Activated CD4-positive, CD25-positive, alpha-beta regulatory T cell treated with anti-CD3 and anti-CD28 coated beads, Interleukin-2, amount 50 U/mL, for 72 hours (primary cell): Measurements from ENCODE around the gene PAM.

Source experiments
- DNase-seq: peaks from one replicate; pipeline ENCODE4 v3.0.0; 2021

PAM gene

GRCh38 chr5:102782217-102782872, 27.2 kb downstream of the PAM start:
- DNase-seq = no peak

- DNase-seq = no peak
These were observed 32.0 kb downstream of the PAM start for GRCh38 chr5:102787134-102787533.

GRCh38 chr5:102788788-102789187, 33.7 kb downstream of the PAM start:
- no peak for DNase-seq

GRCh38 chr5:102789469-102789868, 34.4 kb downstream of the PAM start:
- DNase-seq = no peak

- DNase-seq = no peak
These were observed 35.6 kb downstream of the PAM start for GRCh38 chr5:102790748-102791147.

- DNase-seq = no peak
These were observed 37.6 kb downstream of the PAM start for GRCh38 chr5:102792705-102793104.

GRCh38 chr5:102794047-102794446, 38.9 kb downstream of the PAM start:
- DNase-seq = no peak

- no peak for DNase-seq
These were observed 39.7 kb downstream of the PAM start for GRCh38 chr5:102794677-102795331.

GRCh38 chr5:102795526-102795925, 40.4 kb downstream of the PAM start:
- DNase-seq = no peak

GRCh38 chr5:102796009-102796408, 40.9 kb downstream of the PAM start:
- no peak for DNase-seq

- no peak for DNase-seq
These were observed 41.4 kb downstream of the PAM start for GRCh38 chr5:102796498-102796897.

GRCh38 chr5:102797322-102797884, 42.3 kb downstream of the PAM start:
- no peak for DNase-seq

GRCh38 chr5:102798104-102798785, 43.1 kb downstream of the PAM start:
- DNase-seq = no peak

- no peak for DNase-seq
These were observed 43.9 kb downstream of the PAM start for GRCh38 chr5:102799017-102799416.

- DNase-seq = no peak
These were observed 45.3 kb downstream of the PAM start for GRCh38 chr5:102800427-102800826.

- no peak for DNase-seq
These were observed 46.3 kb downstream of the PAM start for GRCh38 chr5:102801371-102801770.

GRCh38 chr5:102802708-102803458, 47.8 kb downstream of the PAM start:
- DNase-seq = no peak

- no peak for DNase-seq
These were observed 52.9 kb downstream of the PAM start for GRCh38 chr5:102807878-102808502.

GRCh38 chr5:102809033-102809432, 53.9 kb downstream of the PAM start:
- DNase-seq = no peak

GRCh38 chr5:102811972-102812371, 56.9 kb downstream of the PAM start:
- DNase-seq = no peak

- DNase-seq = no peak
These were observed 58.6 kb downstream of the PAM start for GRCh38 chr5:102813740-102814139.

GRCh38 chr5:102815084-102815483, 60.0 kb downstream of the PAM start:
- no peak for DNase-seq
